Measurements from ENCODE around the gene NOP9.

- TF ChIP-seq CTCF (IDR thresholded peaks at IDR 0.05): no peak
- no peak for TF ChIP-seq EZH2phosphoT487 (IDR thresholded peaks at IDR 0.05)
Measured at GRCh38 chr14:24325041-24325530, 25.4 kb downstream of the NOP9 start.
